ENCODE measurements around the gene F3. TPM values are rescaled to one million over a fixed set of nuclear protein-coding genes. Genes with fewer than 3 reads are reported as not detected.
"Not testable (repeated sequence)": the region's sequence is repeated elsewhere in the genome, so short reads cannot be mapped to it uniquely, and the experiment has no call there.

F3 gene
- total and polyA plus RNA-seq, 2 experiments from 2014 or later = 281 to 390 TPM

DNA sequence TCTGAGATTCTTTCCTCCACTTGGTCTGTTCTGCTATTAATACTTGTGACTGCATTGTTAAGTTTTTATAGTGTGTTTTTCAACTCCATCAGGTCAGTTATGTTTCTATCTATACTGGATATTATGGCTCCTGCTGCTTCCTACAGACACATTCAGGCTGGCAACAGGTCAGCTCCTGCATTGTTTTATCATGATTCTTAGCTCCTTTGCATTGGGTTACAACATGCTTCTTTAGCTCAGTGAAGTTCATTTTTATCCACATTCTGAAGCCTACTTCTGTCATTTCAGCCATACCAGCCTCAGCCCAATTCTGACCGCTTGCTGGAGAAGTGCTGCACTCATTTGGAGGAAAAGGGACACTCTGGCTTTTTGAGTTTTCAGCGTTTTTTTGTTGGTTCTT lies 37.3 kb upstream of the F3 start:
- Histone ChIP-seq H4K20me1 (ENCODE audit: insufficient read depth, poor library complexity, severe bottlenecking) (no peaks in the 10 kb centered on the region), H3K27ac (peak overlapping the region; percentile 83), H3K9me2 (replicated peaks; ENCODE audit: insufficient read depth) (no peaks in the 10 kb centered on the region), H3K4me1 (ENCODE audit: insufficient read depth) (peaks cover 26% of the 10 kb centered on the region), H3K79me2 (no peaks in the 10 kb centered on the region), H3K4me2 (no peak overlapping the region), H3K27me3 (no peaks in the 10 kb centered on the region), H3K9me3 (ENCODE audit: low read depth) (no peaks in the 10 kb centered on the region), H3K36me3 (replicated peaks; ENCODE audit: insufficient read depth, low read depth) (no peaks in the 10 kb centered on the region), H3K4me3 (no peak overlapping the region), H2AFZ (peak overlapping the region; percentile 13)
- TF ChIP-seq, protein P1, sequence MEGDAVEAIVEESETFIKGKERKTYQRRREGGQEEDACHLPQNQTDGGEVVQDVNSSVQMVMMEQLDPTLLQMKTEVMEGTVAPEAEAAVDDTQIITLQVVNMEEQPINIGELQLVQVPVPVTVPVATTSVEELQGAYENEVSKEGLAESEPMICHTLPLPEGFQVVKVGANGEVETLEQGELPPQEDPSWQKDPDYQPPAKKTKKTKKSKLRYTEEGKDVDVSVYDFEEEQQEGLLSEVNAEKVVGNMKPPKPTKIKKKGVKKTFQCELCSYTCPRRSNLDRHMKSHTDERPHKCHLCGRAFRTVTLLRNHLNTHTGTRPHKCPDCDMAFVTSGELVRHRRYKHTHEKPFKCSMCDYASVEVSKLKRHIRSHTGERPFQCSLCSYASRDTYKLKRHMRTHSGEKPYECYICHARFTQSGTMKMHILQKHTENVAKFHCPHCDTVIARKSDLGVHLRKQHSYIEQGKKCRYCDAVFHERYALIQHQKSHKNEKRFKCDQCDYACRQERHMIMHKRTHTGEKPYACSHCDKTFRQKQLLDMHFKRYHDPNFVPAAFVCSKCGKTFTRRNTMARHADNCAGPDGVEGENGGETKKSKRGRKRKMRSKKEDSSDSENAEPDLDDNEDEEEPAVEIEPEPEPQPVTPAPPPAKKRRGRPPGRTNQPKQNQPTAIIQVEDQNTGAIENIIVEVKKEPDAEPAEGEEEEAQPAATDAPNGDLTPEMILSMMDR (IDR thresholded peaks at IDR 0.05; ENCODE audit: poor library complexity) = no peak
- TF ChIP-seq EZH2phosphoT487 (IDR thresholded peaks at IDR 0.05; ENCODE audit: low read depth, severe bottlenecking, unreplicated experiment) = no peak
- TF ChIP-seq EZH2 (IDR thresholded peaks at IDR 0.05; ENCODE audit: borderline replicate concordance) = no peak
- no peak for DNase-seq (ENCODE audit: low spot score)
- WGBS (ENCODE audit: low lambda C conversion rate, missing lambda C conversion rate) = 73% methylated on average over 2 of the region's 2 CpGs

DNA sequence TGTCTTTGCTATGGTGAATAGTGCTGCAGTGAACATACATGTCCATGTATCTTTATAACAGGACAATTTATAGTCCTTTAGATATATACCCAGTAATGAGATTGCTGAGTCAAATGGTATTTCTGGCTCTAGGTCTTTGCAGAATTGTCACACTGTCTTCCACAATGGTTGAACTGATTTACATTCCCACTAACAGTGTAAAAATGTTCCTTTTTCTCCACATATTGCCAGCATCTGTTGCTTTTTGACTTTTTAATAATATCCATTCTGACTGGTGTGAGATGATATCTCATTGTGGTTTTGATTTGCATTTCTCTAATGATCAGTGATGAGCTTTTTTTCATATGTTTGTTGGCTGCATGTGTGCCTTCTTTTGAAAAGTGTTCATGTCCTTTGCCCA lies 32.4 kb upstream of the F3 start:
- not testable (repeated sequence) for H3K27ac ChIP-seq; H3K9me2 ChIP-seq (replicated peaks; ENCODE audit: insufficient read depth); H3K4me2 ChIP-seq; H4K20me1 ChIP-seq (ENCODE audit: insufficient read depth, poor library complexity, severe bottlenecking); H2AFZ ChIP-seq; H3K27me3 ChIP-seq; H3K36me3 ChIP-seq (replicated peaks; ENCODE audit: insufficient read depth, low read depth); H3K4me3 ChIP-seq; H3K4me1 ChIP-seq (ENCODE audit: insufficient read depth); H3K79me2 ChIP-seq; DNase-seq (ENCODE audit: low spot score); H3K9me3 ChIP-seq (ENCODE audit: low read depth)

DNA sequence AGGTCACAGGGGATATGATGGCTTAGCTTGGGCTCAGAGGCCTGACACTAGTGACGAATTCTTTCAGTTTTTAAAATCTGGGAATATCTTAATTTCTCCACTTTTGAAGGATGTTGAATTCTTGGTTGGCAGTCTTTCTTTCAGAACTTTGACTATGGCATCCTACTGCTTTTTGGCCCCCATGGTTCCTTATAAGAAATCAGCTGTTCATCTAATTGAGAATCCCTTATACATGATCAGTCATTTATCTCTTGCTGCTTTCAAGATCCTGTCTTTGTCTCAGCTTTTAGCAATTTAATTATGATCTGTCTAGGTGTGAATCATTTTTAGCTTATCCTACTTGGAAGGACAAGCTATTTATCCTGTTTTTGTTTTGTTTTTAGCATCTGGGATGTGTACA lies 31.2 kb upstream of the F3 start:
- H3K4me2 ChIP-seq = no peak overlapping the region
- no peaks in the 10 kb centered on the region for H3K9me3 ChIP-seq (ENCODE audit: low read depth)
- H3K4me1 ChIP-seq (ENCODE audit: insufficient read depth) = no peaks in the 10 kb centered on the region
- no peaks in the 10 kb centered on the region for H3K36me3 ChIP-seq (replicated peaks; ENCODE audit: insufficient read depth, low read depth)
- TF ChIP-seq, protein P1 (IDR thresholded peaks at IDR 0.05; ENCODE audit: poor library complexity) = no peak
- no peak for TF ChIP-seq EZH2 (IDR thresholded peaks at IDR 0.05; ENCODE audit: borderline replicate concordance)
- TF ChIP-seq EZH2phosphoT487 (IDR thresholded peaks at IDR 0.05; ENCODE audit: low read depth, severe bottlenecking, unreplicated experiment) = no peak
- no peaks in the 10 kb centered on the region for H3K9me2 ChIP-seq (replicated peaks; ENCODE audit: insufficient read depth)
- no peak overlapping the region for H3K27ac ChIP-seq
- no peak overlapping the region for H3K4me3 ChIP-seq
- H2AFZ ChIP-seq = no peak overlapping the region
- no peaks in the 10 kb centered on the region for H3K79me2 ChIP-seq
- WGBS (ENCODE audit: low lambda C conversion rate, missing lambda C conversion rate) = 81% methylated on average over 1 of the region's 1 CpG
- H4K20me1 ChIP-seq (ENCODE audit: insufficient read depth, poor library complexity, severe bottlenecking) = no peaks in the 10 kb centered on the region
- DNase-seq (ENCODE audit: low spot score) = no peak
- no peaks in the 10 kb centered on the region for H3K27me3 ChIP-seq

DNA sequence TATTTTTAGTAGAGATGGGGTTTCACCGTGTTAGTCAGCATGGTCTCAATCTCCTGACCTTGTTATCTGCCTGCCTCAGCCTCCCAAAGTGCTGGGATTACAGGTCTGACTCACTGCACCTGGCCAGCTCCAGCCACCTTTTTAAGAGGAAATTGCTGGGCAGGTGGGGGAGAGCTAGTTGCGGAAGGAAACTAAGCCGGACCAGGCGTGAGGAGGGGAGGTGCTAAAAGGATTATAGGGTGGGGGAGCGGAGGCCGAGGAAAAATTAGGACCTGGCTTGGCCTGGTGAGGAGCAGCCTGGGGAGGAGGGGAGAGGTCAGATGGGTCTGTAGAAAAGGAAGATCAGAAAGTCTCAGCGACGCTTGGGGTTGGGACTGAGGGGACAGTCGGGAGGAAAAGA lies 29.4 kb upstream of the F3 start:
- 75% methylated on average over 9 of the region's 9 CpGs for WGBS (ENCODE audit: low lambda C conversion rate, missing lambda C conversion rate)

DNA sequence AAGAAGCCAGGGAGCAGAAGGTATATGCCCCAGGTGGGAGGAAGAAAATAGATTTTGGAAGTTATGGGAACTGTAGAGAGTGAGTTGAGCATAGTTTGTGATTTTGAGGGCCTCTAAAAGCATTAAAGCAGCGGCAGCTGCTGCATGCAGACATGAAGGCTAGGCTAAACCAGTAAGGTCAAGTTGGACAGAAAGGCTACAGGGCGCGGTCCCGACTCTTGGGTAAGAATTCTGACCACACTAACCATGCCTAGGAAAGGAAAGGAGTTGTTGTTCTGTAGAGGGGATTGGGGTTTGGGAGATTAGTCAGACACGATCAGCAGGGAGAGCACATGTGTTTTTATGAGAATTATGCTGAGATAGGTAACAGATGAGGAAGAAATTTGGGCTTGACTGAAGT lies 27.2 kb upstream of the F3 start:
- not testable (repeated sequence) for H3K79me2 ChIP-seq; H3K27ac ChIP-seq; H3K9me2 ChIP-seq (replicated peaks; ENCODE audit: insufficient read depth); H3K4me3 ChIP-seq; H3K36me3 ChIP-seq (replicated peaks; ENCODE audit: insufficient read depth, low read depth); H3K4me1 ChIP-seq (ENCODE audit: insufficient read depth); H4K20me1 ChIP-seq (ENCODE audit: insufficient read depth, poor library complexity, severe bottlenecking); H2AFZ ChIP-seq; DNase-seq (ENCODE audit: low spot score); H3K27me3 ChIP-seq; H3K4me2 ChIP-seq; H3K9me3 ChIP-seq (ENCODE audit: low read depth)
- 84% methylated on average over 5 of the region's 5 CpGs for WGBS (ENCODE audit: low lambda C conversion rate, missing lambda C conversion rate)

More for the DNA sequence above, 29.4 kb upstream of the F3 start:
- H3K27ac ChIP-seq; H3K9me2 ChIP-seq (replicated peaks; ENCODE audit: insufficient read depth); H3K4me2 ChIP-seq; DNase-seq (ENCODE audit: low spot score); H4K20me1 ChIP-seq (ENCODE audit: insufficient read depth, poor library complexity, severe bottlenecking); H3K79me2 ChIP-seq; H3K27me3 ChIP-seq; H3K36me3 ChIP-seq (replicated peaks; ENCODE audit: insufficient read depth, low read depth); H3K9me3 ChIP-seq (ENCODE audit: low read depth); H3K4me3 ChIP-seq; H3K4me1 ChIP-seq (ENCODE audit: insufficient read depth); H2AFZ ChIP-seq: not testable (repeated sequence)

DNA sequence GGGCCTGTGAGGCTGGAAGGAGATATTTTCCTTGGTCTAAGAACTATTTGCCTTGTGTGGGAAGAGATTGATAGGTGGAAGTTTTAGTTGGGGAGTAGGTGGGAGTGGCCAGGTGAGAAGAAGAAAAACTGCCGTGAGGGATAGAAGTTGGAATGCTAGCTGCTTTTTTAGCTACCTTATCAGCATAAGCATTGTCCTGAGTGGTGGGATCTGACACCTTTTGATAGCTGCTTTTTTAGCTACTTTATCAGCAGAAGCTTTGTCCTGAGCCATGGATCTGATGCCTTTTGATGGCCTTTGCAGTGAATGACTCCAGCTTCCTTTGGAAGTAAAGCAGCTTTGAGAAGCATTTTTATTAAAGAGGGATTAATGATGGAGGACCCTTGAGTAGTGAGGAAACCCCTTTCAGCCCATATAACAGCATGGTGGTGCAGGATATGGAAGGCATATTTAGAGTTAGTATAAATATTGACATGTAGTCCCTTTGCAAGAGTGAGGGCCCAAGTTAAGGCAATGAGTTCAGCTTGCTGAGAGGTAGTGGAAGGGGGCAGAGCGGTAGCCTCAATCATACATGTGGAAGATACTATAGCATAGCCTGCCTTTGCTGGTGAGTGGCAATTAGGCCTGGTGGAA lies 26.5 kb upstream of the F3 start:
- H2AFZ ChIP-seq; DNase-seq (ENCODE audit: low spot score); H3K9me3 ChIP-seq (ENCODE audit: low read depth); H3K4me2 ChIP-seq; H3K27ac ChIP-seq; H3K36me3 ChIP-seq (replicated peaks; ENCODE audit: insufficient read depth, low read depth); H3K4me3 ChIP-seq; H3K9me2 ChIP-seq (replicated peaks; ENCODE audit: insufficient read depth); H3K4me1 ChIP-seq (ENCODE audit: insufficient read depth); H3K27me3 ChIP-seq; H4K20me1 ChIP-seq (ENCODE audit: insufficient read depth, poor library complexity, severe bottlenecking); H3K79me2 ChIP-seq: not testable (repeated sequence)
- WGBS (ENCODE audit: low lambda C conversion rate, missing lambda C conversion rate) = 94% methylated on average over 2 of the region's 2 CpGs

DNA sequence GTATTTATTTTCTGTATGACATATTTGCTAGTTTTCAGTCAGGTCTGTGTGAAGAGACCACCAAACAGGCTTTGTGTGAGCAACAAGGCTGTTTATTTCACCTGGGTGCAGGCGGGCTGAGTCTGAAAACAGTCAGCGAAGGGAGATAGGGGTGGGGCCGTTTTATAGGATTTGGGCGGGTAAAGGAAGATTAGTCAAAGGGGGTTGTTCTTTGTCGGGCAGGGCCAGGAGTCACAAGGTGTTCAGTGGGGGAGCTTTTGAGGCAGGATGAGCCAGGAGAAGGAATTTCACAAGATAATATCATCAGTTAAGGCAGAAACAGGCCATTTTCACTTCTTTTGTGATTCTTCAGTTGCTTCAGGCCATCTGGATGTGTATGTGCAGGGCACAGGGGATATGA lies 24.9 kb upstream of the F3 start:
- not testable (repeated sequence) for H3K79me2 ChIP-seq; H4K20me1 ChIP-seq (ENCODE audit: insufficient read depth, poor library complexity, severe bottlenecking); H3K9me3 ChIP-seq (ENCODE audit: low read depth); H3K36me3 ChIP-seq (replicated peaks; ENCODE audit: insufficient read depth, low read depth); H3K4me1 ChIP-seq (ENCODE audit: insufficient read depth); H2AFZ ChIP-seq; H3K4me2 ChIP-seq; H3K9me2 ChIP-seq (replicated peaks; ENCODE audit: insufficient read depth); DNase-seq (ENCODE audit: low spot score); H3K27me3 ChIP-seq; H3K4me3 ChIP-seq; H3K27ac ChIP-seq
- WGBS (ENCODE audit: low lambda C conversion rate, missing lambda C conversion rate) = 48% methylated on average over 5 of the region's 5 CpGs
